DND-41 (cell line): ENCODE results near the gene SLAMF9.

Source experiments
- CTCF ChIP-seq: IDR thresholded peaks from 2 replicates; pipeline ENCODE4 v1.5.1; 2012; ENCODE audit warnings: borderline replicate concordance, low read length, moderate library complexity, mild to moderate bottlenecking; ENCODE audit not compliant: poor library complexity, severe bottlenecking; ENCODE audit errors: extremely low read depth
- EZH2 ChIP-seq: IDR thresholded peaks from 3 replicates; pipeline ENCODE4 v1.6.1; 2012; ENCODE audit warnings: borderline replicate concordance, low read depth, mild to moderate bottlenecking, moderate library complexity, low read length, inconsistent platforms; ENCODE audit not compliant: severe bottlenecking

- no peak for TF ChIP-seq CTCF
- TF ChIP-seq EZH2, result no peak
These were observed 37.6 kb downstream of the SLAMF9 start for GRCh38 chr1:159916242-159917051.
